HepG2 (cell line): ENCODE results near the gene CEMP1. TPM values are rescaled to one million over a fixed set of nuclear protein-coding genes. Genes with fewer than 3 reads are reported as not detected.
A peak's percentile ranks its signal among the peaks of the same experiment; 100 is the strongest.

ENCODE experiments used
- DRAP1 ChIP-seq: IDR thresholded peaks from 2 replicates; pipeline ENCODE4 v1.6.1; 2016; ENCODE audit warnings: missing genetic modification reagents, missing compliant biosample characterization
- ZBED4 ChIP-seq: sonication (generic); formaldehyde crosslinking; IDR thresholded peaks from 2 replicates; pipeline ENCODE4 v1.4.0; 2020; ENCODE audit warnings: missing genetic modification reagents, borderline replicate concordance
- ZFX ChIP-seq: sonication (generic); formaldehyde crosslinking; IDR thresholded peaks from 2 replicates; pipeline ENCODE4 v1.4.0; 2020; ENCODE audit warnings: mild to moderate bottlenecking, low read depth, missing genetic modification reagents, moderate library complexity
- polyA plus RNA-seq, 8 experiments: library from polyadenylated mRNA; depleted of rRNA in 3 of 8; stranded (reverse) in 7 of 8; unstranded in 1 of 8; fragments of >200 nt; fragmentation: Illumina TruSeq in 4 of 8; extraction: Trizol in 4 of 8; gene quantifications; 2 replicates each; pipeline versions ENCODE4 v1.2.1 to v1.2.3, GENCODE V29; 2011 to 2016; ENCODE audit warnings: low read depth in 4 of 8, missing spikeins in 1 of 8, mixed read lengths in 1 of 8; ENCODE audit not compliant: insufficient read depth in 1 of 8
- total RNA-seq, 5 experiments: library from RNA; depleted of rRNA; stranded (reverse); fragments of >200 nt; fragmentation: Illumina TruSeq; extraction: Trizol; gene quantifications; 2 replicates each; pipeline ENCODE4 v1.2.3, GENCODE V29; 2016; ENCODE audit warnings: low read depth in 1 of 5
- TF ChIP-seq, protein P1 (sequence below): sonication (generic); formaldehyde crosslinking; IDR thresholded peaks from 2 replicates; pipeline ENCODE4 v1.8.0; 2022; ENCODE audit warnings: missing genetic modification reagents, mild to moderate bottlenecking, moderate library complexity, borderline replicate concordance

Gene CEMP1
- total and polyA plus RNA-seq, 2 of the 13 experiments (the other 11 are each of a cell fraction or from before 2014, with no cell fraction given) = not detected

DNA sequence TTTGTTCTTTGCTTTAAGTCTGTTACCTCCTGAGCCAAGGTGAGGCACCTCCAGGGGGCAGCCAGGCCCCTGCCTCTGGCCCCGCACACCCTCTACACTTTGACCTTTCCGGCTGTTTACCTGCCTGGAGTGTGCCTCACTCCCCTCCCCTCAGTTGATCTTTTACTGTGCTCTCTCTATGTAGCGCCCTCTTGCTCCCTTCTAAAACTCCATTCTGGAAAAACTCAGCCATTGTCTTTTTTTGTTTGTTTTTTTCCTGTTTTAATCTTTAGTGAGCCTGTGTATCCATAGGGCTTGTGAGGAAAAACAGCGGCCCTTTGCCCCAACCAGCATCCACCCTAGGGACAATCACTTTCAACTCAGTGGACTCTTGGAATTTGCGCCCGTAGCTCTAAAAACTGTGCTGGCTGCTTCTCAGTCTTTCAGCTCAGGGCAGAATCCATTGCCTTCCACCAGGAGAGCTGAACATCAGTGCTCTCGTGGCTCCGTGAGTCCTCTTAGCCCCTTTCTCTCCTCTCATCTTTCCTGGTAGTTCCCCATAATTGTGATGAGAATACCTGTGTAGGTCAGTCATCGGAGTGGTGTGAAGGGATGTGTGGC, 6.8 kb downstream of the CEMP1 start (continued):
- TF ChIP-seq ZBED4 (CRISPR knock-in tag) (no peak), ZFX (peak; percentile 56; the same call in 1 of the 2 replicates), DRAP1 (CRISPR knock-in tag) (peak; percentile 33; the same call in 1 of the 2 replicates)
- TF ChIP-seq, protein P1, sequence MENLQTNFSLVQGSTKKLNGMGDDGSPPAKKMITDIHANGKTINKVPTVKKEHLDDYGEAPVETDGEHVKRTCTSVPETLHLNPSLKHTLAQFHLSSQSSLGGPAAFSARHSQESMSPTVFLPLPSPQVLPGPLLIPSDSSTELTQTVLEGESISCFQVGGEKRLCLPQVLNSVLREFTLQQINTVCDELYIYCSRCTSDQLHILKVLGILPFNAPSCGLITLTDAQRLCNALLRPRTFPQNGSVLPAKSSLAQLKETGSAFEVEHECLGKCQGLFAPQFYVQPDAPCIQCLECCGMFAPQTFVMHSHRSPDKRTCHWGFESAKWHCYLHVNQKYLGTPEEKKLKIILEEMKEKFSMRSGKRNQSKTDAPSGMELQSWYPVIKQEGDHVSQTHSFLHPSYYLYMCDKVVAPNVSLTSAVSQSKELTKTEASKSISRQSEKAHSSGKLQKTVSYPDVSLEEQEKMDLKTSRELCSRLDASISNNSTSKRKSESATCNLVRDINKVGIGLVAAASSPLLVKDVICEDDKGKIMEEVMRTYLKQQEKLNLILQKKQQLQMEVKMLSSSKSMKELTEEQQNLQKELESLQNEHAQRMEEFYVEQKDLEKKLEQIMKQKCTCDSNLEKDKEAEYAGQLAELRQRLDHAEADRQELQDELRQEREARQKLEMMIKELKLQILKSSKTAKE (CRISPR knock-in tag) = peak; percentile 55; the same call in 1 of the 2 replicates
- TF ChIP-seq, all 625 proteins: peak for 222
